Astrocyte of the cerebellum (primary cell): ENCODE data around the gene KCNH6.

Experiments used
- DNase-seq: peaks from one replicate; pipeline ENCODE4 v3.0.0-alpha.2; 2011; ENCODE audit warnings: low read depth
- H3K4me3 ChIP-seq: 2 replicates; pipeline ENCODE4 v1.5.1; 2011; ENCODE audit warnings: mild to moderate bottlenecking, low read depth, low read length, moderate library complexity
- in situ Hi-C: cut with HindIII; loops from 2 replicates; pipeline ENCODE4 v1.10.0; 2017; ENCODE audit warnings: low sequenced_read_pairs
- TF ChIP-seq, protein P1 (sequence below): IDR thresholded peaks from 2 replicates; pipeline ENCODE4 v1.5.1; 2012; ENCODE audit warnings: low read length, low read depth, moderate library complexity, mild to moderate bottlenecking; ENCODE audit errors: missing control alignments

Gene KCNH6

DNA sequence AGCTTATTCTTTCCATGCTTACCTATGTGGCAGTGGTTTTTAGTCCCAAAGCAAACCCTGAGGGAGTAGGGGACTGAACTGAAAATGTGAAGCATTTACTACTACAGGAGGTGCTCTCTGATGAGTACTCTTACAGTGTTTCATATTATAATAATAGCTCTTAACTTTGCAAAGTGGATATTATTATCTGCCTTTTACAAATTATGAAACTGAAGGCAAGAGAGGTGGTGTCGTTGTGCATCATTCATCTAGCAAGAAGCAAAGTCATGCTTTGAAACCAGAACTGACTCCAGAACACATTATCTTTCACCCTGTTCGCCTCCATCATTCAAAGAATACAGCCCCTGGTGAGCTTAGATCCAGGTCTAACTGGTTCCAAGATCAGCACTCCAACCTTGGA lies 8.2 kb upstream of the KCNH6 start:
- TF ChIP-seq, protein P1, sequence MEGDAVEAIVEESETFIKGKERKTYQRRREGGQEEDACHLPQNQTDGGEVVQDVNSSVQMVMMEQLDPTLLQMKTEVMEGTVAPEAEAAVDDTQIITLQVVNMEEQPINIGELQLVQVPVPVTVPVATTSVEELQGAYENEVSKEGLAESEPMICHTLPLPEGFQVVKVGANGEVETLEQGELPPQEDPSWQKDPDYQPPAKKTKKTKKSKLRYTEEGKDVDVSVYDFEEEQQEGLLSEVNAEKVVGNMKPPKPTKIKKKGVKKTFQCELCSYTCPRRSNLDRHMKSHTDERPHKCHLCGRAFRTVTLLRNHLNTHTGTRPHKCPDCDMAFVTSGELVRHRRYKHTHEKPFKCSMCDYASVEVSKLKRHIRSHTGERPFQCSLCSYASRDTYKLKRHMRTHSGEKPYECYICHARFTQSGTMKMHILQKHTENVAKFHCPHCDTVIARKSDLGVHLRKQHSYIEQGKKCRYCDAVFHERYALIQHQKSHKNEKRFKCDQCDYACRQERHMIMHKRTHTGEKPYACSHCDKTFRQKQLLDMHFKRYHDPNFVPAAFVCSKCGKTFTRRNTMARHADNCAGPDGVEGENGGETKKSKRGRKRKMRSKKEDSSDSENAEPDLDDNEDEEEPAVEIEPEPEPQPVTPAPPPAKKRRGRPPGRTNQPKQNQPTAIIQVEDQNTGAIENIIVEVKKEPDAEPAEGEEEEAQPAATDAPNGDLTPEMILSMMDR, result no peak
- DNase-seq, result no peak
- in situ Hi-C loops, result no loop called here
- H3K4me3 ChIP-seq, result no peak overlapping the region

DNA sequence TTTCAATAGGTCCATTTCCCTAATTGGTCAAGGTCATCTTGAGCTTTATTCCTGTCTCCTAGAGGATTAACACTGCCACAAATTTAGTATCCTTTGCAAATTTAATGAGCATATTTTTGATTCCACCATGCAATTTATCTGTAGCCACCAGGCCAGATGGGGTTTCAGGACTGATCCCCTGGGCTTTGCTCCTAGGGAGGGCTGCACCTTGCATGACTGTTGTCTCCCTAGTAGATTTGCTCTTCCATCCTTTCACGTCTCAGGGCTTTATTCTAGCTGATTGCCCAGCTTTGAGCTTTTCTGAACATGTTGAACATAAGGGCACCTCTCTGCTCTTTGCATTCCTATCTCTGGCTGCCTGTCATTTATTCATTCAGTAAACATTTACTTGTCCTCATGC lies 7.7 kb upstream of the KCNH6 start:
- H3K4me3 ChIP-seq, result no peak overlapping the region
- DNase-seq, result no peak
- in situ Hi-C loops, result no loop called here

GRCh38 chr17:63516910-63517824 lies 6.0 kb upstream of the KCNH6 start:
- TF ChIP-seq, protein P1, result no peak
- no peak for DNase-seq
- in situ Hi-C loops, result no loop called here
- H3K4me3 ChIP-seq, result no peak overlapping the region

More for the DNA sequence above, 7.7 kb upstream of the KCNH6 start:
- TF ChIP-seq, protein P1, result no peak

DNA sequence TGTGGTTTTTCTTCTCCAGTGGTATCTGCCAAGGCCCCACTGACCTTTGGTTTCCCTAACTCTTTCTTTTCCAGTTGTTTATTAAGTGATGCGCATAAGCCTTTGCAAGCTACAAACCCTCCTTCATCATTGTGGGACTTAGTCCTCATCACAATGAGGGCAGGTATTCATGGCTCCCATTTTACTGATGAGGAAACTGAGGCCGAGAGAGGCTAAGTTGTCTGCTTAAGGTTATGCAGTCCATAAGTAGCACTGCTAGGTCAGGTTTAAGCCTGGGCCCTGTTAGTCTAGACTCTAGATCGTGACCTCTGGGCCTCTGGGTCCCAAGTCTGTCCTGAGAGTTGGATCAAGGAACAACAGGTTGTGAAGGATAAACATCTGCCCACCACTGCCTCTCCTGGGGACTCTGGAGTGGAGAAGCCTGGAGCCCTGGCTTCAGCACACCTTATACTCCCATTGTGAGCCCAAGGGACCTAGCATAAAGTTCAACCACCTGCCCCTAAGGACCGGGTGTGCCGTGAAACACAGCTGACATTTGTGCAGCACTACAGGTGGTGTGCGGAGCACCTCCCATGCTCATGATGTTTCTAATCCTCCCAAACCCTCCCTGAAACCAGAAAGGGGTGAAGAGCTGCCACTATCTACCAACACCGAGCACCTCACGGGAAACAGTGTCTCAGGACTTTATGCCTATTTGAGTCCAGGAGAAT lies 5.2 kb upstream of the KCNH6 start:
- no peak for DNase-seq
- in situ Hi-C loops, result no loop called here
- TF ChIP-seq, protein P1, result no peak
- H3K4me3 ChIP-seq, result no peak overlapping the region

GRCh38 chr17:63519116-63519881 lies 3.9 kb upstream of the KCNH6 start:
- in situ Hi-C loops, result no loop called here
- TF ChIP-seq, protein P1, result no peak
- DNase-seq, result no peak
- H3K4me3 ChIP-seq, result no peak overlapping the region
